GM18868 (cell line): Measurements from ENCODE around the gene PDCD7.
"Not testable (repeated sequence)": the region's sequence is repeated elsewhere in the genome, so short reads cannot be mapped to it uniquely, and the experiment has no call there.

Experiments used
- ATAC-seq: cut with Tn5 transposase; IDR thresholded peaks from one replicate; pipeline ENCODE4 v1.9.1; 2021; ENCODE audit warnings: mild to moderate bottlenecking, moderate library complexity; ENCODE audit not compliant: unreplicated experiment

Gene PDCD7

GRCh38 chr15:65130941-65131340 lies 2.7 kb downstream of the PDCD7 start:
- no peak for ATAC-seq

DNA sequence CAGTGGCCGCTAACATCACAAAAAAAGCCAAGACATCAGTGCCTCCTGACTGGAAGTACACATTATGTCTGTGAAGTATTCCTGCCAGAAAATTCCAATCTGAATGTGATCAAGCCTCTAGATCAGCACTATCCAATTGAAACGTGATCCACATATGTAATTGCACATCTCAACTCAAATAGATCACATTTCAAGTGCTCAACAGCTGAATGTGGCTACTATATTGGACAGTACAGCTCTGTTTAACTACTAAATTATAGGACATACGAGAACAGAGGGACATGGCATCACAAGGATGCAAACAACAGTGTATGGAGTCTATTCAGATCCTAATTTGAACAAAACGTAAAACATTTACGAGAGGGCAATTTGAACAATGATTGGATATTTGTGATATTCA lies 18.1 kb downstream of the PDCD7 start:
- no peak for ATAC-seq

DNA sequence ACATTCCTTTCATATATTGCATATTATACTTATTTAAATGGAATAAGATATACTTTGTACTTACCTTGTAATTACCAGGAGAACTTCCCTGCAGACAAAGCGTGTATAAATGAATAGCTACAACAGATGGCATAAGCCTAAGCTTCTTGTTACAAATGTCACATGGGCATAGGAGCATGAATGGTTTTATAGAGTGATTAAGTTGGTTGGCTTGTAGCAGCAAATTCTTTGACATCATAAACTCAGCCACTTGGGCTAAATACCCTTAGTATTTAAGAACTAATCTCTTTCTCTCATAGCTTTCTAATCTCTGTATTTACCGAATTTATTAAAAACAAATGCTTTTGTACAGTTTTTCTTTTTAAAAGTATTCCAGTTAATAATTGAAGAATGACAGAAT lies 18.5 kb downstream of the PDCD7 start, which contains the start of gene UBAP1L:
UBAP1L (minus strand) TSS at position 115 of the 400 bp plus-strand sequence. CDS start 8,985 bp downstream, outside the sequence.
- no peak for ATAC-seq

DNA sequence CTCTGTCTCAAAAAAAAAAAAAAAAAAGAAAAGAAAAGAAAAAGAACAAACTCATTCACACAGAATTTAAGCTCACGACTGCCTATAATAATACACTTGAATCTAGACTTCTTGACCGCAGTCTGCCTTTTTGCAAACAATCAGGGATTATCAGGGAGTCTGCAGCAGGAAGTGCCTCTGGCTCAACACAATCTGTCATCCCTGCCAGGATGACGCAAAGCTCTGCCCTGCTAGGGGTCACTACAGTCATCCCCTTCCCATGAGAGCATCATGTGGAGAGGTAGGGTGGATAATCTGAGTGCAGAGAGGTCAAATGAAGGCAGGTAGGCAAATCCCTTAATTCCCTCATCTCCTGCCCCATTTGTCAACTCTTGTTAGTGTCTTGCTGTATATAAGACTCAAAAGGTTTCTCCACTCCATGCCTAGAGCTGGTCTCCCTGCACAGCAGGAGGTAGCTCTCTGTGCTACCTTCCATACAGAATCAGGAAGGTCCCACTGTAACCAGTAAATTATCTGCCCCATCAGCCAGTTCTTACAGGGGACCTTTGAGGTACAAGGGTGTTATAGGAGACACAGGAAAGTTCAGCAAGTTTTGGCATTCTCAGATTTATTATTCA lies 22.8 kb downstream of the PDCD7 start:
- no peak for ATAC-seq

- ATAC-seq = no peak
These were observed 27.5 kb downstream of the PDCD7 start for GRCh38 chr15:65106011-65106590.

DNA sequence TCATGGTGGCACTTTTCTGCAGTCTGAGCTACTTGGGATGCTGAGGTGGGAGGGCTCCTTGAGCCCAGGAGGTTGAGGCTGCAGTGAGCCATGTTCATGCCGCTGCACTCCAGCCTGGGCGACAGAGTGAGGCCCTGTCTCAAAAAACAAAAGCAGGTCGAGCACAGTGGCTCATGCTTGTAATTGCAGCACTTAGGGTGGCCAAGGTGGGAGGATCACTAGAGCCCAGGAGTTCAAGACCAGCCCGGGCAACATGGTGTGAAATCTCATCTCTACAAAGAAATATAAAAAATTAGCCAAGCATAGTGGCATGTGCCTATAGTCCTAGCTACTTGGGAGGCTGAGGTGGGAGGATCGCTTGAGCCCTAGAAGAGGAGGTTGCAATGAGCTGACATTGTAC lies 28.6 kb downstream of the PDCD7 start:
- no peak for ATAC-seq

DNA sequence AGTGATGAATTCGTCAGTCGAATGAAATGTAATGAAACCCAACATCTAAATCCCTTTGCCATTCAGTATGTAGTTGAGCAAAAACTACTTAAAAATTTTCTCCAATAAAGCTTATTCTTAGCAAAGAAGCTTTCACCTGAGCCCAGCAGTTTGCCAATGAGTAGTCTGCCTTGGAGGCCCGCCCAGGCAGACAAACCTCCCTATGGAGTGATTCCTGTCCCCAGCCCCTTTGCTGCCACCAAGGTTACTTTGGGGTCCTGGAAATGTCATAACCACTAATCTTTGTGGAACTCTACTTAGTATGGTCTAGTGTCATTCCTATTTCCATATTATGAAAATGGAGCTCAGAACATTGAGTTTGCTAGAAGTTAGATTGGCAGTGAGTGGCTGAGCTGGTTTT lies 30.7 kb downstream of the PDCD7 start:
- ATAC-seq = no peak

GRCh38 chr15:65101891-65102708 lies 31.5 kb downstream of the PDCD7 start:
- no peak for ATAC-seq

DNA sequence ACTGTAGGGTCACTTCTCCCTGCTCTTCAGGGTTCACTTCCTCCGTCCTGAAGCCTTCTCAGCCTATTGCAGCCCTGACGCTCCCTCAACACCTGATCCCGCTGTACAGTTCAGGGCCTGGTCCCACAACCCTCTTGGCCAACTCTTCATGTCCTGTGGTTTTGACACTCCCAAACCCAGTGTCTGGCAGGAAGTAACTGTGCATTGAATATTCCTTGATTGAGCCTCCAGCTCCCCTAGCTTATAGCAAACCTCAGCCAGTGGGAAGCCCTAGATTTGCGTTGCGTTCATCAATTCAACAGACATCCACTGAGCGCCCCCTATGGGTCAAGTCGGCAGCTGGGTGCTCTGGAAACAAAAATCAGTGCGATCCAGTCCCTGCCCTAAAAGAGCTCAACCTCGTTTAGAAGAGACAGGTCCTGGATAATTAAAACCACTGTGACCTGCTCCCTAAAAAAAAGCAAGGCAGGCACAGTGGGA lies 32.2 kb downstream of the PDCD7 start:
- no peak for ATAC-seq

DNA sequence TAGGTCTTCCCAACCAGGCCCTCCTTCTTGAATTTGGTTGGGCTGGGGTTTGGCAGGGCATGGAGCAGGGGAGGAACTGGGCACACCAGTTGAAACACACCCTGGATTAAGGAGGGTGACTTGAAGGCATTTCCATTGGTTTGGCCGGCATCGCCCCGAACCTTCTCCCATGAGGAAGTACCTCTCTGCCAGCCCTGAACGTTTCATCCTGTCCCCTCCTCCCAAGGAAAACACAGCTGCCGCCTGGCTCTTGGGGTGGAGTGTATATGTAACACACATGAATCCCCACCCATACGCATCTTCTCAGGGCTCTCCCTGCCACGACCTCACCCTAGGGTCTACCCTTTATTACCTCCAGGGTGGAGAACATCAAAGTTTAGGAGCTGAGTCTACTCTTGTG lies 33.2 kb downstream of the PDCD7 start:
- no peak for ATAC-seq

- ATAC-seq = not testable (repeated sequence)
These were observed 33.8 kb downstream of the PDCD7 start for GRCh38 chr15:65099801-65100200.

GRCh38 chr15:65099336-65099735 lies 34.3 kb downstream of the PDCD7 start:
- ATAC-seq = no peak

- no peak for ATAC-seq
These were observed 35.9 kb downstream of the PDCD7 start for GRCh38 chr15:65097651-65098263.

- ATAC-seq = no peak
These were observed 36.9 kb downstream of the PDCD7 start for GRCh38 chr15:65096481-65097385.

GRCh38 chr15:65095747-65096104 lies 37.9 kb downstream of the PDCD7 start:
- ATAC-seq = no peak

DNA sequence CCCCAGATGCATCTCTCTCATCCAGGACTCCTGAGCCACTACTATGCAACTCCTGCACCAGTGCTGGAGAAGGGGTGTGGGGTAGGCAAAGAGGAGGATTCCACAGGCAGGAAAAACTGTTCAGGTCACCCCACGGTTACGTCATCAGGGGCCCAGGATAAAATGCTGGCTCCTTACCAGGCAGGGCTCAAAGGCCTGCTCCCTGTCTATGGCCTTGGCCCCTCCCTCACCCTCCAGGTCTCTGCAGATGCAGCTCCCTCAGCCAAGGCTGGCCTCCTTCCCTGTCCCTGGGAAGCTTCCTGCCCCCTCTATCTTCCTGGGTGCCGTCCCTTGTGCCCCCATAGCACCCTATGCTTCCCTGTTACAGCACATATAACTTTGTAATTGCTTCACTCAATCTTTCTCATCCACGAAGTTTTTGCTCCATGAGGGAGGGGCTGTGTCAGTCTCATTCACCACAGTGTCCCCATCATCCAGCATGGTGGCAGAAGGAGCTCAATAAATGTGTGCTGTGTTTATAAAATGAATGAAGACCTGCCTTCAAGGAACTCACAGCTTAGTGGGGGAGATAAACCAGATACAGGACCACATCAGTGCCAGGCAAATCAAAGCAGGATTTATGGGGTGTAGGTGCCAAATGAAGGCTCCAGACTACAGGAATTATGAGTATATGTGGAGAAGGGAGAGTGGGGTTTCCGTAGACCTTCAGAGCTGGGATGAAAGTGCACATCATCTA lies 38.4 kb downstream of the PDCD7 start:
- no peak for ATAC-seq

- no peak for ATAC-seq
These were observed 39.2 kb downstream of the PDCD7 start for GRCh38 chr15:65094294-65094995.

GRCh38 chr15:65093793-65094170 lies 39.8 kb downstream of the PDCD7 start:
- not testable (repeated sequence) for ATAC-seq
